MM.1S (cell line): ENCODE measurements around the gene PRKAG2.

Source experiments
- DNase-seq: peaks from one replicate; pipeline ENCODE4 v3.0.0-alpha.2; 2015
- H2AFZ ChIP-seq: fragments of 300-600 bp; sonication (generic); 2 replicates; pipeline ENCODE4 v1.6.0; 2016; ENCODE audit warnings: antibody characterized with exemption, low read length
- H3F3A ChIP-seq: fragments of 300-600 bp; sonication (generic); 2 replicates; pipeline ENCODE4 v1.6.1; 2016; ENCODE audit warnings: mild to moderate bottlenecking, antibody characterized with exemption, low read length, moderate library complexity, mixed read lengths; ENCODE audit not compliant: insufficient read depth
- H3K27ac ChIP-seq: fragments of 300-600 bp; sonication (generic); 2 replicates; pipeline ENCODE4 v1.5.1; 2016; ENCODE audit warnings: mild to moderate bottlenecking, low read length
- H3K27me3 ChIP-seq: fragments of 300-600 bp; sonication (generic); replicated peaks from 2 replicates; pipeline ENCODE4 v1.6.0; 2016; ENCODE audit warnings: low read length; ENCODE audit not compliant: insufficient read depth
- H3K36me3 ChIP-seq: fragments of 300-600 bp; sonication (generic); replicated peaks from 2 replicates; pipeline ENCODE4 v1.6.1; 2016; ENCODE audit warnings: mild to moderate bottlenecking, low read length, mixed read lengths; ENCODE audit not compliant: insufficient read depth
- H3K4me1 ChIP-seq: fragments of 300-600 bp; sonication (generic); 2 replicates; pipeline ENCODE4 v1.6.1; 2016; ENCODE audit warnings: low read length, mixed read lengths
- H3K4me2 ChIP-seq: fragments of 300-600 bp; sonication (generic); 2 replicates; pipeline ENCODE4 v1.6.0; 2016; ENCODE audit warnings: low read depth, low read length
- H3K4me3 ChIP-seq: fragments of 300-600 bp; sonication (generic); 2 replicates; pipeline ENCODE4 v1.5.1; 2016; ENCODE audit warnings: low read length, mixed read lengths
- H3K79me2 ChIP-seq: fragments of 300-600 bp; sonication (generic); 2 replicates; pipeline ENCODE4 v1.6.1; 2016; ENCODE audit warnings: mixed run types, low read length, mixed read lengths
- H3K9ac ChIP-seq: fragments of 300-600 bp; sonication (generic); 2 replicates; pipeline ENCODE4 v1.6.1; 2016; ENCODE audit warnings: low read length, mixed read lengths
- H3K9me2 ChIP-seq: fragments of 300-600 bp; sonication (generic); replicated peaks from 2 replicates; pipeline ENCODE4 v1.6.1; 2016; ENCODE audit warnings: mild to moderate bottlenecking, low read length, mixed read lengths; ENCODE audit not compliant: insufficient read depth
- H3K9me3 ChIP-seq: fragments of 300-600 bp; sonication (generic); replicated peaks from 2 replicates; pipeline ENCODE4 v1.6.1; 2016; ENCODE audit warnings: mild to moderate bottlenecking, low read length, mixed read lengths; ENCODE audit not compliant: insufficient read depth
- H4K20me1 ChIP-seq: fragments of 300-600 bp; sonication (generic); 2 replicates; pipeline ENCODE4 v1.6.1; 2016; ENCODE audit warnings: mild to moderate bottlenecking, low read length, moderate library complexity, mixed read lengths; ENCODE audit not compliant: insufficient read depth
- CTCF ChIP-seq: fragments of 300-600 bp; sonication (generic); IDR thresholded peaks from 2 replicates; pipeline ENCODE4 v1.5.1; 2016; ENCODE audit warnings: antibody characterized with exemption, low read length, mixed read lengths
- EZH2 ChIP-seq: fragments of 300-600 bp; sonication (generic); optimal IDR thresholded peaks from 2 replicates; pipeline ENCODE3; 2017; ENCODE audit warnings: low read depth, mild to moderate bottlenecking, antibody characterized with exemption, low read length, mixed read lengths
- EZH2phosphoT487 ChIP-seq: fragments of 300-600 bp; sonication (generic); IDR thresholded peaks from 2 replicates; pipeline ENCODE4 v1.6.1; 2018; ENCODE audit warnings: antibody characterized with exemption, low read length

Gene PRKAG2

GRCh38 chr7:151712810-151713125 is 164.1 kb downstream of the PRKAG2 start:
- Histone ChIP-seq H3K9ac (no peak overlapping the region), H3K27me3 (peaks cover 18% of the 10 kb centered on the region), H3K4me3 (no peak overlapping the region), H3K36me3 (no peaks in the 10 kb centered on the region), H4K20me1 (no peaks in the 10 kb centered on the region), H2AFZ (no peak overlapping the region), H3K4me1 (no peaks in the 10 kb centered on the region), H3K4me2 (no peak overlapping the region), H3K9me2 (no peaks in the 10 kb centered on the region), H3K9me3 (no peaks in the 10 kb centered on the region; the same call in 1 of the 2 replicates), H3K79me2 (no peaks in the 10 kb centered on the region), H3K27ac (no peak overlapping the region), H3F3A (no peaks in the 10 kb centered on the region)
- DNase-seq = no peak
- TF ChIP-seq CTCF = no peak
- no peak for TF ChIP-seq EZH2
- TF ChIP-seq EZH2phosphoT487 = no peak

- Histone ChIP-seq H2AFZ (no peak overlapping the region), H3K4me1 (no peaks in the 10 kb centered on the region), H3K36me3 (no peaks in the 10 kb centered on the region), H4K20me1 (no peaks in the 10 kb centered on the region), H3K4me2 (no peak overlapping the region), H3K4me3 (no peak overlapping the region), H3K9me2 (no peaks in the 10 kb centered on the region), H3K27me3 (peaks cover 13% of the 10 kb centered on the region; the same call in 1 of the 2 replicates), H3F3A (no peaks in the 10 kb centered on the region), H3K79me2 (no peaks in the 10 kb centered on the region), H3K9ac (no peak overlapping the region), H3K27ac (no peak overlapping the region), H3K9me3 (no peaks in the 10 kb centered on the region; the same call in 1 of the 2 replicates)
- TF ChIP-seq EZH2phosphoT487 (no peak), CTCF (no peak), EZH2 (no peak)
- DNase-seq = no peak
Observed at GRCh38 chr7:151711906-151712809, 164.8 kb downstream of the PRKAG2 start.

- H3F3A ChIP-seq = no peaks in the 10 kb centered on the region
- H3K4me2 ChIP-seq = no peak overlapping the region
- H2AFZ ChIP-seq = no peak overlapping the region
- no peaks in the 10 kb centered on the region for H4K20me1 ChIP-seq
- H3K27me3 ChIP-seq = peaks cover 16% of the 10 kb centered on the region; the same call in 1 of the 2 replicates
- no peak for TF ChIP-seq EZH2
- TF ChIP-seq CTCF = no peak
- no peak for TF ChIP-seq EZH2phosphoT487
- no peaks in the 10 kb centered on the region for H3K36me3 ChIP-seq
- H3K27ac ChIP-seq = no peak overlapping the region
- no peaks in the 10 kb centered on the region for H3K4me1 ChIP-seq
- no peaks in the 10 kb centered on the region for H3K79me2 ChIP-seq
- no peaks in the 10 kb centered on the region for H3K9me2 ChIP-seq
- no peak overlapping the region for H3K9ac ChIP-seq
- no peak overlapping the region for H3K4me3 ChIP-seq
- no peaks in the 10 kb centered on the region; the same call in 1 of the 2 replicates for H3K9me3 ChIP-seq
- DNase-seq = no peak
Observed at GRCh38 chr7:151711435-151711872, 165.5 kb downstream of the PRKAG2 start.
